ENCODE measurements around the gene ATXN1.

GRCh38 chr6:16508959-16509358, 252.3 kb downstream of the ATXN1 start:
- TF ChIP-seq CTCF (IDR thresholded peaks at IDR 0.05; ENCODE audit: poor library complexity, severe bottlenecking) (no peak), EP300 (conservative IDR thresholded peaks at IDR 0.05; ENCODE audit: poor library complexity, severe bottlenecking) (no peak), RAD21 (conservative IDR thresholded peaks at IDR 0.05) (no peak), EZH2 (IDR thresholded peaks at IDR 0.05; ENCODE audit: borderline replicate concordance, insufficient read depth, low read length, poor library complexity, severe bottlenecking) (no peak), SMC3 (conservative IDR thresholded peaks at IDR 0.05; ENCODE audit: poor library complexity) (no peak), MXI1 (conservative IDR thresholded peaks at IDR 0.05; ENCODE audit: poor library complexity, severe bottlenecking) (no peak), POLR2AphosphoS5 (IDR thresholded peaks at IDR 0.05) (no peak)

Measured in neural cell (in vitro differentiated cells).